HCT116 (cell line): Measurements from ENCODE around the gene TRIM56. TPM values are rescaled to one million over a fixed set of nuclear protein-coding genes. Genes with fewer than 3 reads are reported as not detected.
"Not testable (repeated sequence)": the region's sequence is repeated elsewhere in the genome, so short reads cannot be mapped to it uniquely, and the experiment has no call there.

ENCODE experiments used
- ATAC-seq: fragments of 200-7000 bp; cut with Tn5 transposase; 2 replicates; pipeline ENCODE4 v1.9.1; 2020; ENCODE audit warnings: mild to moderate bottlenecking, moderate library complexity
- BruUV-seq: library from RNA; stranded (reverse); fragments of 400-500 nt; replicated peaks from 2 replicates; lab custom pipeline; 2021; lab: Mats Ljungman, UMichigan
- CTCF ChIA-PET: fragments of 300-600 bp; sonication (Branson Sonifier 250); formaldehyde crosslinking; loops from one replicate; lab custom pipeline; 2021; ENCODE audit warnings: antibody characterized with exemption; lab: Charles Lee
- POLR2A ChIA-PET: fragments of 300-600, 350-600 bp; sonication (Branson Sonifier 250); formaldehyde crosslinking; loops from one replicate; lab custom pipeline; 2021; ENCODE audit warnings: antibody characterized with exemption; lab: Charles Lee
- RAD21 ChIA-PET, 2 experiments: fragments of 300-600 bp; sonication (Branson Sonifier 250); formaldehyde crosslinking; loops; one replicate each; lab custom pipeline; 2023; ENCODE audit warnings: low total read pairs in 2 of 2; ENCODE audit not compliant: uncharacterized antibody in 2 of 2, unreplicated experiment in 2 of 2, low non-redundant PET in 1 of 2; lab: Charles Lee
- DNase-seq: peaks from one replicate; pipeline ENCODE4 v3.0.0-alpha.2; 2010; ENCODE audit warnings: low read depth, low spot score
- H2AFZ ChIP-seq: fragments of 200-600 bp; shearing (Covaris generic), sonication (generic); 2 replicates; pipeline ENCODE4 v1.6.1; 2017; ENCODE audit warnings: low read depth, mixed run types, mixed read lengths, antibody characterized with exemption, low read length; ENCODE audit not compliant: poor library complexity, severe bottlenecking
- H3K27ac ChIP-seq: 2 replicates; pipeline ENCODE4 v1.5.1; 2012; ENCODE audit warnings: low read depth, low read length
- H3K27me3 ChIP-seq: fragments of 200-600 bp; sonication (generic); 2 replicates; pipeline ENCODE4 v1.6.1; 2016; ENCODE audit warnings: mixed run types, low read length, mixed read lengths; ENCODE audit not compliant: insufficient read depth
- H3K36me3 ChIP-seq, 2 experiments: fragments of 200-500 bp in 1 of 2; fragments of 200-600 bp in 1 of 2; sonication (Bioruptor generic) in 1 of 2; sonication (generic) in 1 of 2; 2 replicates each; pipeline versions ENCODE4 v1.5.1 to v1.6.1; 2014 to 2016; ENCODE audit warnings: low read length in 2 of 2, inconsistent platforms in 1 of 2, mixed read lengths in 1 of 2, mixed run types in 1 of 2; ENCODE audit not compliant: insufficient read depth in 2 of 2, control insufficient read depth in 1 of 2
- H3K4me1 ChIP-seq, 2 experiments: fragments of 200-600 bp in 1 of 2; sonication (generic) in 1 of 2; 2 replicates each; pipeline versions ENCODE4 v1.5.1 to v1.6.1; 2012 to 2017; ENCODE audit warnings: low read length in 2 of 2, inconsistent platforms in 1 of 2, mild to moderate bottlenecking in 1 of 2, mixed read lengths in 1 of 2, mixed run types in 1 of 2, moderate library complexity in 1 of 2; ENCODE audit not compliant: insufficient read depth in 2 of 2, control insufficient read depth in 1 of 2
- H3K4me2 ChIP-seq: fragments of 200-600 bp; sonication (generic); 2 replicates; pipeline ENCODE4 v1.6.1; 2017; ENCODE audit warnings: mixed run types, low read length, mixed read lengths
- H3K4me3 ChIP-seq, 2 experiments: fragments of 200-600 bp in 1 of 2; sonication (generic) in 1 of 2; replicated peaks in 1 of 2; 2 replicates each; pipeline ENCODE4 v1.5.1; 2011 to 2016; ENCODE audit warnings: low read length in 2 of 2, control low read depth in 1 of 2, low read depth in 1 of 2, mild to moderate bottlenecking in 1 of 2, mixed read lengths in 1 of 2, mixed run types in 1 of 2
- H3K79me2 ChIP-seq: fragments of 200-600 bp; sonication (generic); 2 replicates; pipeline ENCODE4 v1.6.1; 2017; ENCODE audit warnings: mild to moderate bottlenecking, mixed run types, low read length, moderate library complexity, mixed read lengths; ENCODE audit not compliant: insufficient read depth
- H3K9ac ChIP-seq: fragments of 200-600 bp; sonication (generic); 2 replicates; pipeline ENCODE4 v1.6.1; 2016; ENCODE audit warnings: low read length, mixed read lengths
- H3K9me2 ChIP-seq: fragments of 200-600 bp; sonication (generic), shearing (Covaris generic); 2 replicates; pipeline ENCODE4 v1.6.1; 2017; ENCODE audit warnings: mixed run types, mild to moderate bottlenecking, moderate library complexity; ENCODE audit not compliant: insufficient read depth
- H3K9me3 ChIP-seq, 2 experiments: fragments of 200-500 bp in 1 of 2; fragments of 200-600 bp in 1 of 2; sonication (Bioruptor generic) in 1 of 2; sonication (generic) in 1 of 2; 2 replicates each; pipeline ENCODE4 v1.6.1; 2014 to 2017; ENCODE audit warnings: low read length in 2 of 2, mixed read lengths in 2 of 2, inconsistent platforms in 1 of 2, low read depth in 1 of 2, mild to moderate bottlenecking in 1 of 2, mixed run types in 1 of 2, moderate library complexity in 1 of 2; ENCODE audit not compliant: control insufficient read depth in 1 of 2, insufficient read depth in 1 of 2
- H4K20me1 ChIP-seq: fragments of 200-600 bp; sonication (generic), shearing (Covaris generic); 2 replicates; pipeline ENCODE4 v1.6.1; 2017; ENCODE audit warnings: mixed run types, mild to moderate bottlenecking, moderate library complexity; ENCODE audit not compliant: insufficient read depth
- ATF3 ChIP-seq: IDR thresholded peaks from 2 replicates; pipeline ENCODE4 v1.6.1; 2012
- ZNF274 ChIP-seq: fragments of 200-500 bp; sonication (Bioruptor generic); IDR thresholded peaks from 2 replicates; pipeline ENCODE4 v1.6.1; 2014; ENCODE audit warnings: mild to moderate bottlenecking, low read depth, low read length, inconsistent platforms
- intact Hi-C: fragments of 100-400 bp; cut with micrococcal nuclease; formaldehyde crosslinking; loops from 2 replicates; pipeline ENCODE4 v1.10.0; 2022
- total RNA-seq: library from RNA; stranded (reverse); gene quantifications from one replicate; pipeline ENCODE4 v1.2.1, GENCODE V29; 2021; ENCODE audit not compliant: unreplicated experiment

The TRIM56 gene
- total RNA-seq, 1 experiment from 2014 or later = 25.9 TPM

- no TSS peak for BruUV-seq
- Histone ChIP-seq H4K20me1 (no peaks in the 10 kb centered on the region), H3K4me2 (no peak overlapping the region), H3K9me2 (no peaks in the 10 kb centered on the region), H3K79me2 (no peaks in the 10 kb centered on the region), H3K4me1 (peaks cover 3 to 37% of the 10 kb centered on the region in 2 experiments), H3K9ac (no peak overlapping the region), H3K9me3 (no peaks in the 10 kb centered on the region)
- ATAC-seq = no peak
- POLR2A ChIA-PET = interaction anchor here (0.8 kb wide), 1 partner anchor 15 kb away, joined by 3 read pairs; the partner anchor contains the start of gene SERPINE1
- TF ChIP-seq ZNF274 = no peak
- no peak for TF ChIP-seq ATF3
- TF ChIP-seq, all 23 proteins: peak for 0
- intact Hi-C loops = no loop called here
- Histone ChIP-seq H3K27me3 (no peaks in the 10 kb centered on the region), H3K27ac (no peak overlapping the region), H3K4me3 (no peak overlapping the region), H3K36me3 (no peaks in the 10 kb centered on the region), H2AFZ (no peak overlapping the region)
- CTCF ChIA-PET = no interaction called here
- no peak for DNase-seq
- RAD21 ChIA-PET = no interaction called here
Measured at GRCh38 chr7:101112233-101112632, 27.0 kb downstream of the TRIM56 start.

- DNase-seq, BruUV-seq, H3K27ac ChIP-seq: not testable (repeated sequence)
Measured at GRCh38 chr7:101113140-101113539, 27.9 kb downstream of the TRIM56 start.

More at GRCh38 chr7:101113140-101113539, 27.9 kb downstream of the TRIM56 start:
- H3K9ac ChIP-seq, H3K27me3 ChIP-seq, intact Hi-C loops, H3K36me3 ChIP-seq, RAD21 ChIA-PET, H4K20me1 ChIP-seq, H3K4me3 ChIP-seq, H3K79me2 ChIP-seq, H3K4me2 ChIP-seq, H3K9me3 ChIP-seq, H2AFZ ChIP-seq, H3K9me2 ChIP-seq, ATAC-seq: not testable (repeated sequence)
- ChIA-PET CTCF (interaction anchor here (0.7 to 1.1 kb wide), 2 partner anchors 12 to 147 kb away, joined by 3 read pairs; no protein-coding TSS in a partner anchor), POLR2A (interaction anchor here (1.8 kb wide), 1 partner anchor 13 kb away, joined by 5 read pairs; no protein-coding TSS in a partner anchor)
- H3K4me1 ChIP-seq = peaks cover 11 to 46% of the 10 kb centered on the region in 2 experiments
